DND-41 (cell line): ENCODE results near the gene ZNG1F.
"Not testable (repeated sequence)": the region's sequence is repeated elsewhere in the genome, so short reads cannot be mapped to it uniquely, and the experiment has no call there.

Experiments used
- CTCF ChIP-seq: IDR thresholded peaks from 2 replicates; pipeline ENCODE4 v1.5.1; 2012; ENCODE audit warnings: borderline replicate concordance, low read length, moderate library complexity, mild to moderate bottlenecking; ENCODE audit not compliant: poor library complexity, severe bottlenecking; ENCODE audit errors: extremely low read depth
- EZH2 ChIP-seq: IDR thresholded peaks from 3 replicates; pipeline ENCODE4 v1.6.1; 2012; ENCODE audit warnings: borderline replicate concordance, low read depth, mild to moderate bottlenecking, moderate library complexity, low read length, inconsistent platforms; ENCODE audit not compliant: severe bottlenecking

DNA sequence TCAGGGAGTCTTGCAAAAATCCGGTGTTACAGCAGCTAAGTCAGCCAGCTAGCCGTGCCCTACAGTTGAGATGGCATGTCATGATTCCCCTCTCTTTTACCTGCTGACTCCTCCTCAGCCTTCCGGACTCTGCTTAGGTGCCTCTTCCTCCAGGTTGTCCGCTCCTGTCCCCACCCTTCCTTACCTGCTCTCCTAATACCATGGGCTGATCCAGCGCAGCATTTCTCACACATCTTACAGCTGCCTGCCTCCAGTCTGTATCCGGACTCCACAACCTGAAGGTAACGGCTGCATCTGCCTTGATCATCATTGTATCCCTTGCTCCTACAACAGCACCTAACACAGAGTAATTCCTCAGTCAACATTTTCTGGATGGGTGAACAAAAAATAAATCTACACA is 69.8 kb downstream of the ZNG1F start:
- not testable (repeated sequence) for TF ChIP-seq CTCF, EZH2
